GM18507 (cell line): Measurements from ENCODE around the gene PRLH.
A peak's percentile ranks its signal among the peaks of the same experiment; 100 is the strongest.
"Not testable (repeated sequence)": the region's sequence is repeated elsewhere in the genome, so short reads cannot be mapped to it uniquely, and the experiment has no call there.

ENCODE experiments used
- DNase-seq: peaks from one replicate; pipeline ENCODE4 v3.0.0; 2011; ENCODE audit warnings: low read depth; ENCODE audit not compliant: insufficient read length; ENCODE audit errors: extremely low spot score
- FAIRE-seq: peaks from 2 replicates; lab custom pipeline; 2011; peaks lifted over from hg19 to GRCh38; lab: Jason Lieb, UNC

PRLH gene

DNA sequence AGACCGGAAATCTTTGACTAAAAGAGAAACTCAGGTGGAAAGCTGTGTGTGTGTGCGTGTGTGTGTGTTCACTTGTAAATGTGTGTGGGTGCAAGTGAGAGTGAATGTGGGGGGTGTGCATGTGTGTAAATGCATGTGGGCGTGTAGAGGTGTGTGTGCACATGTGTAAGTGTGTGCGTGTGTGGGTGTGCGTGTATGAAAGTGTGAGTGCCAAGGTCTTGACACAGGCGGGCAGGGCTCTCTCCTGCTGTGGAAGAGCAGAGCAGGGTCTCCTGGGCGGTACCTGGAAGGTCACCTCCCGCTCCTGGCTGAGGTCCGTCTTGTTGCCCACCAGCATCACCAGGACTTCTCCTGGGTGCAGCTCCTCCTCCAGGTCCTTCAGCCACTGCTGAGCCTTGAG lies 10.6 kb downstream of the PRLH start:
- FAIRE-seq (no peak), DNase-seq (no peak)

GRCh38 chr2:237577458-237577857 lies 11.1 kb downstream of the PRLH start:
- FAIRE-seq = no peak
- no peak for DNase-seq

- DNase-seq = no peak
- FAIRE-seq = no peak
These were observed 11.8 kb downstream of the PRLH start for GRCh38 chr2:237577956-237578870.

- DNase-seq (no peak), FAIRE-seq (no peak)
These were observed 15.0 kb downstream of the PRLH start for GRCh38 chr2:237581326-237581725.

- no peak for DNase-seq
- FAIRE-seq = peak; percentile 41
These were observed 15.7 kb downstream of the PRLH start for GRCh38 chr2:237581751-237582746.

- FAIRE-seq = no peak
- DNase-seq = no peak
These were observed 17.3 kb downstream of the PRLH start for GRCh38 chr2:237583385-237584295.

DNA sequence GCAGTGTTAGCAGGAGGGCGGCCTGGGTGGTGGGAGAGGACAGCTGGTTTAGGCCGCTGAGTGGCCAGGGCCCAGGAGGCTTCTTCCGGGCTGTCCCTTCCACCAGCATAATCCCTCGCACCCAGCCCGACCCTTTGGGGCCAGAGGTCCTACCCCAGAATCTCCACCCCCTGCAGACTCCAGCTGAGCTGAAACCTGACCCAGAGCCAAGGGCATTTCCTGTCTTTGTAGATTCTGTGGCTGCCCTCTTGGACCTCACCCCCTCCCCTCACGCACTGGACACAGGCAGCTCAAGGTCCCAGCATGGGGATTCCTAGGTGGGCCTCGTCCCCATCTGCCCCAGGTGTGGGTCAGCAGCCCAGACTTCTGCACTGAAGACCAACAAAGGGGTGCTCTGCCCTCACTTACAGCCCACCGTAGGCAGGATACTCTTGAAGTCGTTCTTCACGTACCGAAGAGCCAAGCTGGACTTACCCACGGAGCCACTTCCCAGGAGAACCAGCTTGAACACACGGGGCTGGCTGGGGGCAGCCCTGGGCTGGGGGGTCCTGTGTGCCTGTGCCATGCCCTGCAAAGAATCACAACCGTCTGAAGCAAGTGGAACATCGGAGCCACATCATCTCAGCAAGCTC lies 19.3 kb downstream of the PRLH start:
- DNase-seq (no peak), FAIRE-seq (no peak)

- FAIRE-seq (no peak), DNase-seq (no peak)
These were observed 21.8 kb downstream of the PRLH start for GRCh38 chr2:237588044-237588696.

DNA sequence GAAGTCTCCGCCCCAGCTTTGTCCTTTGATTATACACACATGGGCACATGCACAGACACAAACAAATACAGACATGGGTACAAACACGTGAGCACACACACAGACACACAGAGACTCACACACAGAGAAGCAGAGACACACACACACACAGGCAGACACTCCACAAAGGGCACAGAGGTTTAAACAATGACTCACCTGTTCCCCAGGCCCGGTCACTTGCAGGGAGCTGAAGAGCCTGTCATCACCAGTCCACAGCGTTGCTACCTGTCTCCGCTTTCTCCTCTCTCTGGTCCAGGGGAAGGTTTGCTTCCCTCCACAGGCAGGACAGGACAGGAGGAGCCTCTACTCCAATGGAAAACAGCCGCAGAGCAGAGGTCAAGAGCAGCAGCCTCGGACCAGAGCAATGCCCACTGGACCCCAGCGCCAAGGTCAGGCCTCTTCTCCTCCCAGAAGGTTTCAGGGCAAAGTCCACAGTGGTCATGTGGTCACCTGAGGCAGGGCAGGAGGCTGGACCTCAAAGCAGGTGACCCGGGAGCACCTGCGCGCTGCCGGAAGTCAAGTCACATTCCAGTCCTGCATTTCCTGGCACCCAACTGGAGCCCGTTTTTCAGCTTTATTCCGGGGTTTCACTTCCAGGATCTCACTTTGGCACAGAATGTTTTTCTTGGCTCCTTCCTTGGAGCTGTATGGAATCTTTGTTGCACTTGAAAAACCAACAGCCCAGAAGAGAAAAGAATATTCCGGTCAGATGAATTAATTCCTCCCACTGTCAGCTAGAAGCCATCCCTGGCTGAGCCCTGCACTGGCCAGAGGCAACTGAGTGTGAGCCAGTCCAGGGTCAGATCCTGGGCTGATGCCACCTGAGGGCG lies 24.1 kb downstream of the PRLH start, which contains the start of gene RAB17:
Gene RAB17 (minus strand): TSS at position 463 of the 869 bp plus-strand sequence. CDS start 4,580 bp downstream, outside the sequence.
- FAIRE-seq (no peak), DNase-seq (no peak)

DNA sequence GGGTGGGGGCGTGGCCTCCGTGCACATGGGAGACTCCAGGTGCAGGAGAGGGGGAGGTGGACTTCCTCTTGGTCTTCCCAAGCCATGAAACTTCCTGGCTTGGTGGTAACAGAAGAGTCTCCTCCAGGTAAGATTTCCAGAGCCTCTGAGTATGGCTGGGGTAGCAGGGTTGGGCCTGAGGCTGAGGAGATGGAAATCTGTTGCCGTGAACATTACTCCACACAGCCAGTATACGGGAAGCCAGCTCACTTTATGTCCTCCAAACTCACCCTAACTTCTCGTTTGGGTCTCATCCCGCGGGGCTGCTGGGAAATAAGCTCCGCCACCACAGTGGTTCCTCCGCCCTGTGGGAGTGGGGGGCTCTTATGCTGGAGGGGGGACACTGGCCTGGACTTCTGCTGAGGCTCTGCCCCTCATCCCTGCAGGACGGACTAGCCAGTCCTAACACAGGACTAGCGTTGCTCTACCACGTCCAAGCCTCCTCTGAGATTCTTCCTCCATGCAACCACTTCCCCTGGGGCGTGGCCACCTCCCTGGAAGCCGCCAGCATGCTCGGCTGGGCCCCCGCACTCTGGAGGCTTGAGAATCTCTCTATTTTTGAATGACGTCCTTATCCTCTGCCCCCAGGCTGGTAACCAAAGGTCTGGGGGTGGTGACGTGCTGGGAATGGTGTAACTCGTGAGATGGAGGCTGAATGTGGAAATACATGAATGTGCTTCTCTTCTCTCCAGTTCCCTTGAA lies 24.9 kb downstream of the PRLH start:
- no peak for FAIRE-seq

GRCh38 chr2:237592425-237592980 lies 26.1 kb downstream of the PRLH start:
- FAIRE-seq = no peak

More for the DNA sequence above, 24.9 kb downstream of the PRLH start:
- no peak for DNase-seq

DNA sequence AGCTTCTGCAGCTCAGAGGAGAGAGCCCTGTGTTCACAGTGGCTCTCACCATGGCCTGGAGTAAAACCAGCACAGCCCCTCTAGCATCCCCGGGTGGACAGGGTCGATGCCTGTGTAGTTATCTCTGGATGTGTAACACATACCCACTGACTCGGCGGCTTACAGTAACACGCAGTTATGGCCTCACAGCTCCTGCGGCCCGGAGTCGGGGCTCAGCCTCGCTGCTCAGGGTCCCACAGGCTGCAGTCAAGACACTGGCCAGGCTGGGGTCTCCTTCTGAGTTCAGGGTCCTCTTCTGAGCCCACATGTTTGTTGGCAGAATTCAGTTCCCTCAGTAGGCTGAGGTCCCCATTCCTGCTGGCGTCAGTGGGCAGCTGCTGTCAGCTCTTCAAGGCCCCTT lies 26.7 kb downstream of the PRLH start:
- DNase-seq = no peak

More at GRCh38 chr2:237592425-237592980, 26.1 kb downstream of the PRLH start:
- no peak for DNase-seq

DNA sequence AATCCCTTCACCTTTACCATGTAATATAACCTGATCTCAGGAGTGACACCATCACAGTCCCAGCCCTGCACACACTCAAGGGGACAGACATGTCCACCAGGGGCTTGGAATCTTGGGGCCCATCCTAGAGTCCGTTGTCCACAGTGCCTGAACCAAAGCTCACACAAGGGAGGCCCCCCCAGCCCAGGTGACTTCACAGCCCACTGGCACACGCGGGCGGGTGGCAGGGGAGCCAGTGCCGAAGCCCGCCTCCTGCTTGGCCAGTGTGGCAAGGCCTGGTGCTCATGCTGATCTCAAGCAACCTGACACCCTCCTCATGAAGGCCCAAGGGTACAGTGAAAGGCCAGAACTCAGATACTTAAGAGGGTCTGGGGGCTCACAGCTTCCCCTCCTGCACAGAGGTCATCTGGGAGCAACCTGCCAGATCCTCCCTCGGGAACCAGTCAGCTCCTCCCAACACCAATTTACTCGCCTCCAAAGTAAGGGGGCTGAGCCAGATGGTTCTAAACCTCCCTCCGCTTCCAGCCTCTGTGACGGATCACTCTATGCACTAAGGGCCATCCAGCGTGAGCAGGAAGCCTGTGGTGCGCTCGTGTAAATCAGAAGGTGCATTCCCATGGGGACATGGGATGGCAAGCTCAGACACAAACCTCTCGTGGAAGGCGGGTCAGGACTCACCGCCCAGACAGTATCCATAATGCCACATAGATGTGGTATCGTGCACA lies 27.4 kb downstream of the PRLH start:
- FAIRE-seq = no peak
- DNase-seq = no peak

More for the DNA sequence above, 26.7 kb downstream of the PRLH start:
- no peak for FAIRE-seq

DNA sequence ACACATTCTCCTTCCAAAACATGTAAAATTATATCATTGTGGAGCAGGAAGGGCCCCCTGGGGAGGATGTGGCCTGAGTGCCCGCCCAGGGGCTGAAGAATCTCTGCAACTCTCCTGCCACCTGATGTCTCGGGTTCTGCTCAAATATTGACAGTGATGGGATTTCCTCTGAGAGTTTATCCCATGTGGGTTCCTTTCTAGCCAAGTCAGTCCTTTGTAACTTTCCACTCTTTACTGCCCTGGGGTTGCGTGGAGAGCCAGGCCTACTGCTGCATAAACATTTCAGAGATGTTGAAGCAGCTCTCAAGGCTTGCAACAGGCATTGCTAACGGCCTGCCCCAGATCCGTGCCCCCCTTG lies 28.1 kb downstream of the PRLH start:
- DNase-seq (no peak), FAIRE-seq (no peak)

DNA sequence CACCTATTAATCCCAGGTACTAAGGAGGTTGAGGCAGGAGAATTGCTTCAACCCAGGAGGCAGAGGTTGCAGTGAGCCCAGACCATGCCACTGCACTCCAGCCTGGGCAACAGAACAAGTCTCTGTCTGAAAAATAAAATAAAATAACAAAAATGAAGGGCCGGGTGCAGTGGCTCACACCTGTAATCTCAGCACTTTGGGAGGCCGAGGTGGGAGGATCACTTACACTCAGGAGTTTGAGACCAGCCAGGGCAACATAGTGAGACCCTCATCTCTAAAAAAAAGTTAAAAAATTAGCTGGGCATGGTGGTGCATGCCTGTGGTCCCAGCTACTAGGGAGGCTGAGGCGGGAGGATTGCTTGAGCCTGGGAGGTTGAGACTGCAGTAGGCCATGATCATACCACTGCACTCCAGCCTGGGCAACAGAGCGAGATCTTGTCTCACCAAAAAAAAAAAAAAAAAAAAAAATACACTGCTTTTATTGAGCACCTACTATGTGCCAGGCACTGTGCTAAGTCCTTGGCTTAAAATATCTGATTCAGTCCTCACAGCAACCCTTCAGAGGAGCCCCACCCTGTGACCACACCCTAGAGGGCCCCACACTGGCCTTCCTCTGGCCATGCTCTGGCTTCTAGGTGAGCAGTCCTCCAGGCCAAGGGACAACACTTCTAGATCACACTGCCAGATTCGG lies 29.6 kb downstream of the PRLH start:
- not testable (repeated sequence) for FAIRE-seq, DNase-seq
